Stimulated activated CD4-positive, alpha-beta T cell treated with anti-CD3 and anti-CD28 coated beads, Interleukin-2, amount 100 ng/mL, for 4 hours (primary cell): ENCODE results near the gene GLT8D2.

Source experiments
- DNase-seq: peaks from one replicate; pipeline ENCODE4 v3.0.0-alpha.2; 2020; ENCODE audit warnings: low read depth

The GLT8D2 gene

GRCh38 chr12:104000807-104001434 is 49.1 kb downstream of the GLT8D2 start:
- no peak for DNase-seq

- no peak for DNase-seq
Measured at GRCh38 chr12:103998976-103999375, 51.0 kb downstream of the GLT8D2 start.

GRCh38 chr12:103997286-103997900 is 52.6 kb downstream of the GLT8D2 start:
- DNase-seq = no peak

GRCh38 chr12:103996595-103996994 is 53.4 kb downstream of the GLT8D2 start:
- no peak for DNase-seq

GRCh38 chr12:103994235-103994634 is 55.8 kb downstream of the GLT8D2 start:
- DNase-seq = no peak

GRCh38 chr12:103986829-103987228 is 63.2 kb downstream of the GLT8D2 start:
- DNase-seq = no peak

- no peak for DNase-seq
Measured at GRCh38 chr12:103978384-103978982, 71.5 kb downstream of the GLT8D2 start.

- DNase-seq = no peak
Measured at GRCh38 chr12:103975368-103975767, 74.6 kb downstream of the GLT8D2 start.

GRCh38 chr12:103973909-103974308 is 76.1 kb downstream of the GLT8D2 start:
- no peak for DNase-seq

- no peak for DNase-seq
Measured at GRCh38 chr12:103969391-103969790, 80.6 kb downstream of the GLT8D2 start.

GRCh38 chr12:103966736-103967135 is 83.3 kb downstream of the GLT8D2 start:
- DNase-seq = no peak

GRCh38 chr12:103965590-103966504 is 84.1 kb downstream of the GLT8D2 start, which contains the start of gene TDG:
TDG (plus strand) TSS chr12:103965872; CDS start chr12:103966038, 166 bp downstream.
- DNase-seq = peak; percentile 96

- DNase-seq = no peak
Measured at GRCh38 chr12:103965255-103965589, 84.8 kb downstream of the GLT8D2 start.

- DNase-seq = no peak
Measured at GRCh38 chr12:103964805-103965204, 85.2 kb downstream of the GLT8D2 start.

GRCh38 chr12:103962493-103962892 is 87.5 kb downstream of the GLT8D2 start:
- DNase-seq = no peak

GRCh38 chr12:103960616-103961227 is 89.3 kb downstream of the GLT8D2 start:
- no peak for DNase-seq

- no peak for DNase-seq
Measured at GRCh38 chr12:103958621-103959020, 91.4 kb downstream of the GLT8D2 start.

GRCh38 chr12:103957865-103958388 is 92.1 kb downstream of the GLT8D2 start:
- no peak for DNase-seq

GRCh38 chr12:103956509-103957027 is 93.4 kb downstream of the GLT8D2 start:
- no peak for DNase-seq

- no peak for DNase-seq
Measured at GRCh38 chr12:103955811-103956508, 94.0 kb downstream of the GLT8D2 start.

- no peak for DNase-seq
Measured at GRCh38 chr12:103952497-103952896, 97.5 kb downstream of the GLT8D2 start.
